GM18909 (cell line): ENCODE measurements around the gene WDR26.

Experiments used
- ATAC-seq: cut with Tn5 transposase; IDR thresholded peaks from one replicate; pipeline ENCODE4 v1.9.1; 2021; ENCODE audit warnings: mild to moderate bottlenecking; ENCODE audit not compliant: unreplicated experiment, poor library complexity

Gene WDR26

DNA sequence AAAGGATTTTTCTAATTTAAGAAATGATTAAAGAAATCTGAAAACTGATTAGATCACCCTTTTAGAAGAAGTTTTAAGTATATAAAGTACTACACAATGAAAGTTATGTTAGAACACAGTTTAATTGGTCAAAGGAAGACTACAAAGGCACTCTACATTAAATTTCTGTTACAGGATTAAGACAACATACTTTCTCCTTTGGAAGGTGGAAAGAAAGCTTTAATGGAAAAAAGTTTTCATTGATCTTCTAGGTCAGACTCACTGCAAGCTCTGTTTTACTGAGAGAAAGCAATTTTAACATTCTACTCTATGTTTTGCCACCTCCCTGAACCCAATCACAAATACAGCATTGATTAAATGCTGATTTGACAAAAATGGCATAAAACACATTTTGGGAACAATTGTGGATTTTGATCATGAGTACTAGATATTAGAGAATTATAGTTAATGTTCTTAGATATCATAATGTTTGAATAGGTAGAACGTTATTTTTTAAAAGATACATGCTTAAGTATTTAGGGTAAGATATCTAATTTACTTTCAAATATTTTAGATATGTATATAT lies 32.0 kb downstream of the WDR26 start:
- ATAC-seq = no peak

DNA sequence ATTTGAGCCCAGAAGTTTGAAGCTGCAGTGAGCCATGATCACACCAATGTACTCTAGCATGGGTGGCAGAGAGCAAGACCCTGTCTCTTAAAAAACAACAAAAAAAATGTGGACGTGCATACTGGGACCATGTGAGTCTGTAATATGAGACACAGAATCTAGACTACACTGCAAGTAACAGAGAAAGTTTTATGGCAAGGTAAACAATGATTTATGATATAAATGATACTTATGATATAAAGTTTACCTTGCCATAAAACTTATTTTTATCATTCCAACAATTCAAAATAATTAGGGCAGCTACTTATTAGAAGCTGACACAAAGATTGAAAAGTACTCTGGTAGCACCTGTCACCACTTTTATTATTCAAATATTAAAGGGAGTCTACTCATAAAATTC lies 34.7 kb downstream of the WDR26 start:
- ATAC-seq = no peak

DNA sequence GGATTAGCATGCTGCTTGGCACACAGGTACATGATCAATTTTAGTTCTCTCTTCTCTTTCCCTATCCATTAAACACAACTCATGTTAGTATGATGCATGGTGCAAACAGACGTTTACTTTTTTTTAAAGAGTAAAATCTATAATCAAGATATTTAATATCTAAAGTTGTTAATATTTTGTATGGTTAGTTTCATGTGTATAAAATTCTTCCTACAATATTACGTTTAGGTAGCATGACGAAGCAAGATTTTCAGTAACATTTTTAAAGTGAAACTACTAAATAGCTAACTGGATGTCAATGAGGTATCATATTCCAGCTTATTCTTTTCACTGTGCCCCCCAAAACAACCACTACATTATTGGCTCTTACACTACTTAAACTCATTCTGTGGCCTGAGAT lies 41.3 kb downstream of the WDR26 start:
- no peak for ATAC-seq

DNA sequence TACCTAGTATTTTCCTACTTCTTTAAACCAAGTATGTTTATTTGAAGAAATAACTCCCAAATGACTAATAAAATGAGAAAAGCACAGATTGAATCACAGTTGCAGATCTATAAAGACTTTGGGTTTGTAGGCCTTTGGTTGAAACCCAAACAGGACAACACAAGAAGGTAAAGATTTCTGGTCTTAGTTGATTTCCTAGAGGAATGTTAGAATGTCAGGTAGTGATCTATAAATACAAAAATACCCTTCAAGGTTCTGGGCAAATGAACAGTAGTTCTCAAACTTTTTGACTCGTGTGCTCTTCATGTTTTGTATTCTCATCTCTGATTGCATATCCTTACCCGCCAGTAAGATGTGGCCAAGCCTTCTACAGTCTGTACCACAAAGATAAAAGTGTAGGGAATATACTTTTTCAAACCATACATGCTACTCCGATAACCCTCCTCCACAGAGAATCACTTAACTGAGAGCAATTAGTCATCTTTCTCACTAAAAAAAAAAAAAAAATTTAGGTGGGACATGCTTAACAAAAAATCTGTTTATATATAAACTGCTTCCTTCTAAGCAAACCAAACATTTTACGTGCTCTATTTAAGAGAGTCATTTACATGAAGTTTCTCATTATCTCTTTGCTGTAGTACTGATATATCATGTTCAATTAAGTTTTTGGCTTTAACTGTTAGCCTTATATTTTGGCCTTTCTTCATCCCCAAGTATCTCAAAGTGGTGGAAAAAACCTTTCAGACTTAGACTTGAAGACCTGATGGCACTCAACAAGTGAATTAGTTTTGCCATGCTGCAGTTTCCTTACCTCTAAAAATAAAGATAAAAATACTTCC lies 42.0 kb downstream of the WDR26 start:
- ATAC-seq = no peak

DNA sequence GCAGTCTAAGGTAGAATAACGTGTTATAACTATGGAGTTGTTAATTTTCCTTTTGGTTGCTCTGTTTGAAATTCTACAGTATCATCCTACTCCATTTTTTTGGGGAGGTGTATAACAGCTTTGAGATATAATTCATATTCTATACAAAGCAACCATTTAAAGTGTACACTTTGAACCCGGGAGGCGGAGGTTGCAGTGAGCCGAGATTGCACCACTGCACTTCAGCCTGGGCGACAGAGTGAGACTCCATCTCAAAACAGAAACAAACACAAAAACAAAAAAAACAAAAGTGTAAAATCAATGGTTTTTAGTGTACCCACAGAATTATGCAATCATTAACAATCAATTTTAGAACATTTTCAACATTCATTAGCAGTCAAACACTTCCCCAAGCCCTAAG lies 44.1 kb downstream of the WDR26 start:
- ATAC-seq = no peak

DNA sequence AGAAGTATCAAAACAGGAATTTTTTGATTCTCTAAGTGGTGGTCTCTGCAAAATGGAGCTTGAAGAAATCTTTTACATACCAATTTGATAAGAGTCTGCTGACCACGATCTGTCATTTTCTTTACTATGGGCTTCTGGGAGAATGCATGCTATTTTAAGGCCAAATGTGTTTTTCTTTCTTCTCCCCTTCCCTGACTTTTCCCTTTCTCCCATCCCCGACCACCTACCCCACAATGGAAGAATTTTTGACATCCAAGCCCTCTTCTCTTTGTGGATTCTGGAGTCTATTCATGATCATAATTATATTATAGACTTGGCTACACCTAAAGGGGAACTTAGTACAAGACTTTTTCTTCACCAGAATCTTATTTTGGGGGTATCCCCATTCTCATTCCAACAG lies 46.7 kb downstream of the WDR26 start:
- no peak for ATAC-seq

DNA sequence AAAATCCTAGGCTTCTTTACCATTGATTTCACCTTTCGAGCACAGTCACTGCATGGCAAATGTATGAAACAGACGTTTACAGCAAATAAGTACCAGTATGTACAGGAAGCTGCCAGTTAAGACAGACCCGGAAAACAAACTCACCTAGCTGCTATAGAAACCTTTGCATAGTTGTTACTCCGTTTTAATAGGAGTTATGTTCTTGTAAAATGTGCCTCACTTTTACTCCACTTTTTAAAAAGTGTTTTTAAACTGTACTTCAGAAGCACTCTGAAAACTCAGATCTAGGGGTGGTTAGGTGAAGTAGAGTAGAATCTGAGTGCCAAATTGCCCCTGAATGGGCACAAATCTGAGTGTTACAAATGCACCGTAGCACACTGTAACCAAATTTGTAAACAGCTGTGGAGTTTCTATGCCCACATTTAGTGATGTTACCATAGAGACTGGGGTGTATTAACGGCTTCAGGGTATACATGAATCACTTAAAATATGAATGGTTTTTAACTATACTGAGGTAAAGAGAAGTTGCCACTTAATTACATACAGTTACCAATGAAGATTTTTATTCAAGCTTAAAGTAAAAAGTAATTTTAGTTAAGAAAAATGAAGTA lies 47.2 kb downstream of the WDR26 start:
- no peak for ATAC-seq

DNA sequence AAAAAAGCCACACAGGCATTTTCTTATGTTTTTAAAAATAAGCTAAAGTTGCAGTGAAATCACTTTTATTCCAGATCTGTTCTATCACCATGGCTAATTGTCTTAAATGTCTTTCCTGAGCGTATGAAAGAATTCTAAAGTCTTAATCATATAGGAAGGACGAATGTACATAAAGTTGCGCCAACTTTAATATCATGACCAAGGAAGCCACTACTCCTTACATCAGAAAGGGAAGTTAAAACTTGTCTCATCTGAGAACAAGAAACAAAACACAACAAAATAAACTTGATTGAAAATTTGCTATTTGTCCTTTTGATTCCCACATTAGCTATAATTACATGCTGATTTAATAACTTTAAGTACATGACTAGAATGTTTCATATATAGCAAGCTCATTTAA lies 51.4 kb downstream of the WDR26 start:
- ATAC-seq = no peak

DNA sequence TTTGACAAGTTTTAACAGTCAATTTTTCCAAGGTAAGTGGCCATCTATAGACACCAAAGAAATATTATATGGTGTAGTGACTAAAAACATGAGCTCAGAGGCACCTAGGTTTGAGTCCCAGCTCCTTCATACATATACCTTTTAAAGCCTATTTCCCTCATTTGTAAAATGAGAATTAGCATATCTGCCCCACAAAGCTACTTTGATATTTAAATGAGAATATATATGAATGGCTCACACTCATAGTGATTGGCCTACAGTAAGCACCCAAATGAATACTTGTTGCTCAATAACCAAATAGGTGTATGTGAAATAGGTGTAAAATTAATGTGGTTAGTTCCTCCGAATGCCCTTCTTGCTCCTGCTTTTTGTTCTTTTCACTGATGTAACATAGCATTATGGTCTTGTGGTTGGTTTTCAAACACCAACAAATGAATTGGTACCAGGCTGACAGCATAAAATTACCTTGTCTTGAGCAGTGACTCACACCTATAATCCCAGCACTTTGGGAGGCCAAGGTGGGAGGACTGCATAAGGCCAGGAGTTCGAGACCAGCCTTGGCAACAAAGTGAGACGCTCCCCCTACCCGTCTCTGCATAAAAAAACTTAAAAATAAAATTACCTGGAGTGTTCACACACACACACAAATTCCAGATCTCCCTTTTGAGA lies 52.6 kb downstream of the WDR26 start:
- ATAC-seq = no peak

DNA sequence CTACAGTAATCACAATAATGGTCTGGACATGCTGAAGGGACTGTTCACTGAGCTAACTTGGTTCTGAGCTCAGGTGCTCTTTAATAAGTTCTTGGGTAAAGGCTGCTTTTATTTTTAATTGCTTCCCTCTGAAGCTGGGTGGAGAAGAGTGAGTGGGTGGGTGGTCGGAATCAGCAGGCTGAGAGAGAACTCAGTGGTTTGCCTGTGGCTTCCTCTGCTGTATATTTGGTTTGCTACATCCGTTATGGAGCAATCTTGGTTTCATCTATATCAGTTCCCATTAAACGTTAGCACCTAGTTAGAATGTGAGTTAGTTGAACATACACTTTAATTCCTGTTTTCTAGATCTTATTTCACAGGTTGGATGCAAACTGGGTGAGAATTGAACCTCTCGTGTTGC lies 54.6 kb downstream of the WDR26 start:
- peak; percentile 67 for ATAC-seq

DNA sequence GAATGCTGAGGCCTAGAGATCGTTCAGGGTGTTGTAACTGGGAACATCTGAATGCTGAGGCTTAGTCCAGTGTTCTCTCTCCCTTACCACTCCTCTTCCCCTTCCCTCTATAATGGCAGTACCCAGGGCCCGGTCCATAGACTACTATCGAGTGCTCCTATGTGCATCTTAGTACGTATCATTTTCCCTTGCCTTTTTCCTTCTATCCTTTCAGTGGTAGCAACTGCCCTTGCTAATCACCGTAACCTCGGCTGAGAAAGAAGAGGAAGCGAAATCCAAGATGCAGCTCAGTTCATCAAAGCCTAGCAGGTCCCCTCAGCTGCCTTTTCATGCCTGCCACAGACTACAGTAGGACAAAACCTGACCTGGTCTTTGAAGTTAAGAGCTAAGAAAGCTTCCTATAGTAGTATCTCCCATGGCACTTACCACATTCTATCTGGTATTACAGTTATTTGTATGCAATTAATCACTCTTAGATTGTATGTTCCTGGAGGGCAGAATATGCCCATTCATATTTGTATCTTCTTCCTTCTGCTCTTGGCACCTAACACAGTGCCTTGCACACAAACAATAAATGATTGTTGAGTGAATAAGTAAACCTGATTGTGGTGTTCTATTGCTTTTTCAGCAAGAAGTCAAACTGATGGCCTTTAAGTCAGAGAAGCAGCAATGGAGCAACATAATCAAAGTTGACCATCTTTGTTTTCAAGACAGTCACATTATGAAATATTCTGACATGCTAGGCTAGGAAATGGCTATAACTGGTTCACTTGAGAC lies 55.6 kb downstream of the WDR26 start:
- ATAC-seq = peak; percentile 51

DNA sequence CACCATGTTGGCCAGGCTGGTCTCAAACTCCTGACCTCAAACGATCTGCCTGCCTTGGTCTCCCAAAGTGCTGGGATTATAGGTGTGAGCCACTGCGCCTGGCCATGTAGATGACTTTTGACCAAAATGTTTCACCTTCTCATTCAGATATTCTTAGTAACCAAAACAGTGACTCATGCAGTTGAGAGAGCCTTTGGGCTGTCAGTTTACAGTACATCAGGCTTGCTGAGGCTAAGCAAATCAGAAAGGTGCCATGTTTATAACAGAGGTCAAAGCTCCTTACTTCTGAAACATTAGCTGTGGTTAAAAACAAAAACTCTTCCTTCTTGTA lies 57.0 kb downstream of the WDR26 start:
- ATAC-seq = peak; percentile 61

DNA sequence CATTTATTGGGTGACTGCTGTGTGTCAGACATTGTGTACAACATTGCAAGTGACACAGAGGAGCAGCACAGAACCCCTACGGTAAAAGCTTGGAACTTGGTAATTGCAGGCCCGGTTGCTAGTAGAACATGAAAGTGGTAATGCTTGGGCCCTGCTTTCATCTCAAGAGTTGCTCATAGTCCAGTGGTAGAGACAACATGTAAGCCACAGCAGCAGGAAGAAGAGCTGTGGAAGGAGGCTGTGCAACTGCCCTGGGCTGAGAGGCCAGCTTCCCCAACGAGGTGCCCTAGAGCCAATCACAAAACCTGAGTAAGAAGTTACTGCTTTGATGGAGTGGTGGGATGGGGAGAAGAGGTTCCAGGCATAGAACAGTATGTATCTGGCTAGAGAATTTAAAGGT lies 59.5 kb downstream of the WDR26 start:
- no peak for ATAC-seq

DNA sequence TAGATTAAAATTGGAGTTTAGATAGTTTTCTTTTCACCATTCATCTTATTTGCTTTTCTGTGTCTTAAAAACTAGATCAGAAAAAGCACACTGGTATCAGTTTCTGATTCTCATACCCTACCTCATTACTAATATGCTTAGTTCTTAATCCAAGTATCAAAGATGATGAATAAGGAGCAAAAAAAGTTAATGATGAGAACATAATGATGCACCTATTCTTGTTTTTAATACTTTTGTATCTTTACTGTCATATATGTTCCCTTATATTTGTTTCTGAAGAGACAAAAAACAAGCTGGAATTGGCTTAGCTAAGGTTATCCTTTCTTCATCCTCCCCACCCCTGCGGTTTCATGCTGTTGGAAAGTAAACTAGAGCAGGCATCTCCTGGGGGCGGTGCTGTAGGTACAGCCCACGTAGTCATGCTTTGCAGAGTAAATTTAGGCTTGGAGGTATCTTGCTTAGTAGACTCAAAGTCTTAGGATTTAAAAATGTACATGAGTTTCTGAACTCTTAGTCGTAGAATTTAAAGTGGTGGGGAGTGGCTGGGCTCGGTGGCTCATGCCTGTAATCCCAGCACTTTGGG lies 61.5 kb downstream of the WDR26 start:
- ATAC-seq = no peak

DNA sequence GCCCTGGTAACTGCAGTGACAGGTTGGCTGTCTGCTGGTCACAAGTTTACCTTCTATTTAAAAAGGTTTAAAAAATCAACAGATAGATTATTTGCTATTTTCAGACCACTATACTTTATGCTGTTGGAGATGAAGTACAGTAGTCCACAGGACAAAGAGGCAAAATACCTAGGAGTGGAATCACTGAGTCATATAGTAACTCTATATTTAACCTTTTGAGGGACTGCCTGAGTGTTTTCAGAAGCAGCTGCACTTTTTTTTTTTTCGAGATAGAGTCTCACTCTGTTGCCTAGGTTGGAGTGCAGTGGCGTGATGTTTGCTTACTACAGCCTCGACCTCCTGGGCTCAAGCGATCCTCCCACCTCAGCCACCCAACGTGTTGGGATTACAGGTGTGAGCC lies 66.2 kb downstream of the WDR26 start:
- peak; percentile 83 for ATAC-seq

DNA sequence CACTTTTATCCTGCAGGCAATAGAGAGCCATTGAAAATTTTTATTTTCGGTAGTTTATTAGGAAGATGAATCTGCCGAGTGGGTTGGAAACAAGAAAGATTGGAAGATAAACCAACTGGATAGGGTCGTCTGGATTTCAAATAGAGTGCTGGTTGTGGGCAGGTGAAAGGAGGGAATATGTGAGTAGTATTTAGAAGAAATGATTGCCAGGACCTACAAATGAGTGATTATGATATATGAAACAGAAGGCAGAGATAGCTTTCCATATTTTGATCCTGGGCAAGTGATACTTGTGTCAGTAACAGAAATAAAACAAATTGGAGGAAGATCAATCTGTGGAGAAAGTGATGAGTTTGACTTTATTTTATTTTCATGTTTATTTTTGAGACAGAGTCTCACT lies 75.4 kb downstream of the WDR26 start:
- ATAC-seq = no peak

DNA sequence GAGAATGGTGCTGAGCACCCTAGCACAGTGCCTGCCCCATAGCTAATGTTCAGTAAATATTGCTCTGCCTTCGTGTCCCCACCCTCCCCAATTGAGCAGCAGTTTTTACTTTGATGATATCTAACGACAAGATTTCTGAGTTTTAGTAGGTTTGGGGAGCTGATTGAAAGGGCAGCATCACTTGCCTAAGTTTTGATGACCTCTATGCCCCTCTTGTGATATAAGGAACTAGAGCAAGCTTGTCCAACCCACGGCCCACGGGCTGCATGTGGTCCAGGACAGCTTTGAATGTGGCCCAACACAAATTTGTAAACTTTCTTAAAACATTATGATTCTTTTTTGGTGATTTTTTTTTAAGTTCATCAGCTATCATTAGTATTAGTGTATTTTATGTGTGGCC lies 76.4 kb downstream of the WDR26 start:
- ATAC-seq = no peak

DNA sequence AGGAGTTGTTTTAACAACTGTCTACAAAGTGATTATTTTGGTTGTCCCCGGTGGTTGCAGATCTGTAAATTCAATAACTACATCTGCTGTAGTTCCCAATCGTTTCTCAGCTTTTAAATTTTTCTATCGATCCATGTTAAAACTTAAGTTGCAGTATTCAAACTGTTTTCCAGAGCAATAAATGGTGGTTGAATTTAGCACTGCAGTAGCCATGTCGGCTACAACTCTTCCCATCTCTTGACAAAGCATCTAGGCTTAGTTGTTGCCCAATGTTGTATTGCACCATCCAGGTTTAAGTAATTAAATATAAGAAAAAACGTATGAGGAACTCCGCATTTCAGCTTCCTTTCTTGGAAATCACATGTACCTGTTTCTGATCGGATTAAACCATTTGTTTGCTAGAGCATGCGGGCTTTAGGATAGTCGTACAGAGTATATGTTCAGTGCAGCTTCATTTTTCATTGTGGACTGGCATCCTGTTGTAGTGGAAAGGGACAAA lies 76.9 kb downstream of the WDR26 start:
- ATAC-seq = no peak

DNA sequence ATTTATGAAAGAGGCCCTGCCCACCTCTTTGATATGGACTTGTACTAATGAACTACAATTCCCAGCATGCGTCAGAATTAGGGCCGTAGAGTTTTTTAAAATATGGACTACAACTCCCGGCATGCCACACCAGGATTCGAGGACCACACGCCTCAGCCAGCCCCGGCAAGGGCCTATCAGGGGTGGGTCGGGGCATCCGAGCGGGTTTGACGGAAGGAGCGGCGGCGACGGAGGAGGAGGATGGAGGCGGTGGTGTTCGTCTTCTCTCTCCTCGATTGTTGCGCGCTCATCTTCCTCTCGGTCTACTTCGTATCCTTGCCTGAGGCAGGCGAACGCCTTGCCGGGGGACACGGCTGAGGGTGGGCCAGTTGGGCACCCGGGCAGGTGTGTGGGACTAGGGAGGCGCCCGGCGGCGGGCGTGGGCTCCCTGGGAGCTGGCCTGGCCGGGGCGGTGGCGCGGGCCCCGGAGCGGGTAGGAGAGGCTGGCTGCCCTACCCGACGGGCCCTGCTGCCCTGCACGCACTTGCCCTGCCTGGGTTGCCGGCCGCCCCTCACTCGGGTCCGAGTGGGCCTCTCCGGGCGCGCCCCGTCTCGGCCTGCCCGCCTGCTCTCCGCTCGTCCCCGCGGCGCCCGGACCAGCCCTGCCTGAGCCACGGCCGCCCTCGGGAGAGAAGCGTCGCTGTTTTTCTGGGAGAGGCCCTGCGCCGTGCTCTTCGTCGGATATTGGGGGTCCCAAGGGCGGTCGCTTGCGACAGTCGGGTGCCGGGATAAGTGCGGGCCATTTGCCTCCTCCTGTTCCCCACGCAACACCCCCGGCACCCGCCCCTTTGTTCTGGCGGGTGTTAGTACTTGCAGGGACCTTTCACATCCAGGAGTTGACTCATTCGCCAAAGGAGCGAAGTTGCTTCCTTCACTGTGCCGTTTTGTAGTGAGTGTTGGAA lies 77.6 kb downstream of the WDR26 start, which contains the start of gene CNIH4:
CNIH4 (plus strand) TSS at position 195 of the 941 bp plus-strand sequence; CDS start at position 241, 46 bp downstream.
- ATAC-seq = peak; percentile 98
